NCI-H1092 (cell line): ENCODE measurements around the gene TOP3B.
"Not testable (repeated sequence)": the region's sequence is repeated elsewhere in the genome, so short reads cannot be mapped to it uniquely, and the experiment has no call there.

Source experiments
- DNase-seq: peaks from one replicate; lab custom pipeline; 2025; lab: John Stamatoyannopoulos, UW

The TOP3B gene

GRCh38 chr22:21945453-21946261, 36.9 kb downstream of the TOP3B start:
- DNase-seq, result no peak

DNA sequence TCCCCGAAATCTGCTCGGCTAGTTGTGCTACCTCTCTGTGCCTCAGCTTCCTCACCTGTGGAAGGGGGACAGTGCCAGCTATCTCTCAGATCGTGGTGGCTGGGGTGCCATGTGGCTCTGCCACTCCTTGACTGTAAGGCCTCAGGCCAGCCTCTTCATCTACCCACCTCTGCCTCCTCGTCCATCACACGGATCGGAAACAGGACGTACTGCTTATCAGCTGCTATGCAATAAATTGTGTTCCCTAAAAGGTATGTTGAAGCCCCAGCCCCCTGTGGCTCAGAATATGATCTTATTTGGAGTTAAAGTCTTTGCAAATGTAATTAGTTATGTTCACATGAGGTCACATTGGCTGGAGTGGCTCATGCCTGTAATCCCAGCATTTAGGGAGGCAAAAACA, 37.7 kb downstream of the TOP3B start:
- no peak for DNase-seq

DNA sequence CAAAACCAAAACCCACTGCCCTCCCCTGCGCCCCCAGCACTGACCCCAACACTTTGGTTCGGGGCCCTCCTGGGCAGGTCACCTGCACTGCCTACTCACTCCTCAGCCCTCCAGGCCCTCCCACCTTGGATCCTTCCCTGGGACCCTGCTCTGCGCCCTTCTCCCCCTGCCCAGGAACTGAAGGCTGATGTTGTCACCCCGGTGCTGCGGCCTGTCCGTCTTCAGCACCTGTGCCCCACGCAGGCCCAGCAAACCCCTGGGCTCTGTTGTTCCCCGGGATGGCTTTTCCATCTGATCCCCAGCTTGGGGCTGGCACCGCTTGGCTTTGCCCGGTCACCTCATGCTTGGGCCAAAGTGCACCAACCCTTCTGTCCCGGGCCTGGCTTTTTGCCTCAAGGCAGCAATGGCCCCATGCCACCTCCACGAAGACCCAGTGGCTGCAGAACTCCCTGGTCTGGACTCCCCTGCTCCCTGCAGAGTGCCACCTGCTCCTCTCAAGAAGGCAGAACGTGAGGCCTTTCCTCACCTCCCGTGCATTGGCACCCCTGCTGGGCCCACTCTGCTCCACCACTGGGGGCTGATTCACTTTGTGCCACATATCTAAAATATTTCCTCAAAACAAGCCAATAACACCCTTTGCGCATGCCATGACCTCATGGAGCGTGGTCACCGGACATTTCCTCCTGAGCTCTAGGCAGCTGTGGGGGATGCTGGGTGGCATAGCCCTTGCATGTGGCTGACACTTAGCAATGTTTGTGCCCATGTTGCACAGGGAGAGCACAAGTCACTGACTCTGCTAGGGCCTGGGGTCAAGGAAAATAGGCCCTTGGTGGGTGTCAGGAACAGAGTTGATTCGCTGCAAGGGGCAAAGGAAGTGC, 38.8 kb downstream of the TOP3B start:
- DNase-seq, result no peak

GRCh38 chr22:21942407-21943343, 39.9 kb downstream of the TOP3B start:
- DNase-seq, result no peak

DNA sequence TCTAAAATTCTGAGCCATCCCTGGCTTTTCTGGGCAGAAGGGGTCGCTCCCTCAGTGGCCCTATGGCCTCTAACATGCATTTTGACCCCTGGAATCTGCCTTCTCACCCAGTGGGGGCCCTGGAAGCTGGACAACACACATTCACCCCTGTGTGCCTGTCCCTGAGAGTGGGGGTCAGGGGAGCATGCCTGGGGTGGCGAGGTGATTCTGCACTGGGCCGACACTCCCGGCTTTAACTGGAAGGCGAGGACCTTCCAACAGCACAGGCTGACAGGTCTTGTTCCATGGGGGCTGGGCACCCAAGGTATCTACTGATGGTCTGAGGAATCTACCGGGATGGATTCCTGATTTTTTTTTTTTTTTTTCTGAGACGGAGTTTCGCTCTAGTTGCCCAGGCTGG, 40.7 kb downstream of the TOP3B start:
- no peak for DNase-seq

- no peak for DNase-seq
These were observed 42.1 kb downstream of the TOP3B start for GRCh38 chr22:21940521-21940920.

- DNase-seq, result not testable (repeated sequence)
These were observed 42.7 kb downstream of the TOP3B start for GRCh38 chr22:21939935-21940334.

- DNase-seq, result no peak
These were observed 43.1 kb downstream of the TOP3B start for GRCh38 chr22:21939461-21939913.

- DNase-seq, result no peak
These were observed 43.7 kb downstream of the TOP3B start for GRCh38 chr22:21938906-21939305.

GRCh38 chr22:21938071-21938822, 44.3 kb downstream of the TOP3B start:
- DNase-seq, result peak; percentile 85

GRCh38 chr22:21937821-21938070, 44.8 kb downstream of the TOP3B start:
- no peak for DNase-seq

DNA sequence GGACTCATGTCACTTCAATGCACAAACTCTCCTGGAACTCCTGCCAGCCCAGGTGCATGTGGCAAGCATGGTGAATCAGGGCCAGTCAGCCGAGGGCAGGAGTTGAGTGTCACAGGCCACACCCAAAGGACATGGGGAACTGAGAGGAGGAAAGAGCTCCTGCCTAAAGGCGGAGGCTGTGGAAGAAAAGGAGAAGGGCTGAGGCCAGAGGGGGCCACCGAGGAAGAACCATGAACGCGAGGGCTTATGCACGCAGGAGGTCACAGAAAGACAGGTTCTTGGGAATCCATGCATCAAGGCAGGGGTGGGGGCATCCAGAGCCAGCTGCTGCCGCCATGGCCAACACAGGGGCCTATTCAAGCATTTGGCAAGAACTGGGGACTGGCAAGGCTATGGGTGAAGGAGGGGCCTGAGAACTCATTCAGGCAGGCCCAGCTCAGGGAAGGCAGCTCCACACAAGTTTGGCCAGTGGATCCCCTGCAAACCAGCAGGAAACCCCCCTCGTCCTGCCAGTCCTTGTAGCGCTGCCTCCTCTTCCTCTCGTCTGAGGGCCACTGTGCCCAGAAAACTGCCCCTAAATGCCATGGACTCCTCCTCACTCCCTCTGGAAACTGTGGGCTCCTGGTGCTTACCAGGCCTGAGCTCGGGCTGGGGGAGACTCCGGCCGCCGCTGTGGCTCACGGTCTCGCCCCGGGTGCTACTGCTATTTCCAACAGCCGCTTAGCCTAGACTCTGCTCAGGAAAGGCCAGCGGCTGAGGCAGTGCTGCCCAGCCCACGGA, 45.4 kb downstream of the TOP3B start:
- no peak for DNase-seq

DNA sequence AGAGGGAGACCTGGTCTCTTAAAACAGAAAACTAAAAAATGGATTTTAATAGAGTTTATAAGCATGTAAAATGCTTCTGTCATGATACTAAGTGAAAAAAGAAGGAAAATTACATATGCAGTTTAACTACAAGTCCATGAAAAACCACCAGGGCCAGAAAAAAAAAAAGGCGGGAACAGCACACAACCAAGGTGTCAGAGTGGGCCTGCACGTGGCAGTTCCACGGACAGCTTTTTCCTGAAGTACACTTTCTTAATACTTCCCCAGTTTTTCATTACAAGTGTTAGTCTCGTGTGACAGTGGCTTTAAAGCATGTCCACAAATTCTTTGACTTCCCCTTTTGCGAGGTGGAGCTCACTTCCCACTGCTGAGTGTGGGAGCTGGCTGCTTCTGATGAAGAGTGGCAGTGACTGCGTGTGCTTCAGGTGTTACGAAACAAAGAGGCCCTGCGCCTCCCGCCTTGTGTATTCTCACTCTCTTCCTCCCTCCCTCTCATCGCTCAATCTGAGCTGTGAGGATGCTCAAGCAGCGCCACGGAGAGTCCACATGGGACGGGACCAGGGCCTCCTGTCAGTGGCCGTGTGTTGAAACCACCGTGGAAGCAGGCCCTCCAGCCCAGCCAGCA, 46.3 kb downstream of the TOP3B start:
- DNase-seq, result no peak

DNA sequence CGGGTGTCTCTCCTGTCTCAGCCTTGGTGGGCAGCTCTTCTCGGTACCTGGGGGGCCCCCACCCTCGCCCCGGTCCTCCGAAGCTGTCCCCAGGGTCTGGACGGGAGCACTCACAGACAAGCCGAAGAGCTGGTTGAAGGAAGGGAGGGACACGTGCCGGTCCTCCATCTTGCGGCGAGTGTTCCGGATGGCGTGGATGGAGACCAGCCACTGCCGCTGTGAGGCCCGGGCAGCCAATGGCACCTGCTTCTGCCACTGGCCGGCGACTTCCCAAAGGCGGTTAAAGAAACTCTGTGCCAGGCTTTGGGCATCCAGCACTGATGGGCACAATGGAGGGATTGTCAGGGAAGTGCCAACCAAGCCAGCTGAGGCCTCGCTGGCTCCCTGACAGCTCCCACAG, 48.7 kb downstream of the TOP3B start:
- DNase-seq, result no peak

DNA sequence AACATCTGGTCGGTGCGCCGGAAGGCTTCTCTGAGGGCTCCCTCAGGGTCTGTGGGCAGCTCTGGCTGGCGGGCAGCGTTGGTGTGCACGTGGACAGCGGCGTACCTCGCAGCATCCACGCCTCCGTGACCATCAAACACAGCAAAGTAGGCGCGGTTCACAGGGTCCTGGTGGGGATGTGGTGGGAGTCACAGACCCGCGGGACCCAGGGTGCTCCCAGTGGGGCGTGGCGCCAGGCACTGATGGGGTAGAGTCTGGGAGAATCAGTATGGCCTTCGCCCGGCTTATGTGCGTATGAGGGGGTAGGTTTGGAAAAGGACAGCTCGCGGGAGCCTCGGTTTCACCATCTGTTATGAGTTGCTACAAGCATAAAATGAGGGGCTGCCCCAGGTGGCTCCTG, 49.2 kb downstream of the TOP3B start:
- no peak for DNase-seq

GRCh38 chr22:21932347-21932746, 50.2 kb downstream of the TOP3B start:
- no peak for DNase-seq

- DNase-seq, result no peak
These were observed 51.5 kb downstream of the TOP3B start for GRCh38 chr22:21931056-21931455.

DNA sequence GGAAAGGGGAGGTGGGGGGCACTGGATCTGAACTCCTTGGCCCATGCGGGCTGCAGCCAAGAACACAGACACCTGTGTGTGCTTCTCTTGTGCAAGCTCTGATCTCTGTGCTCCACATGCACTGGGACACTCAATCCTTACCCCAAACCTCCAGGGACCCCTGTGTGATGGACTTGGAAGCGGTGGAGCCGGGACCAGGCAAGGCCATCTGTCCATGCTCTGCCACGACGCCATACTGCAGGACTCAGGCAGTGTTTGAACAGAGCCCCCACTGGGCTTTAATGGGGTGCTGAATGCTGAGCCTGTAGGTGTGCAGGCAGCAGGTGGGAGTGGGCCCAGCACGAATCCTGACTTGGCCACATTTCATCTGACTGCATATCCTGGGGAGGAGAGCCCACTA, 53.3 kb downstream of the TOP3B start:
- DNase-seq, result no peak

- DNase-seq, result no peak
These were observed 54.5 kb downstream of the TOP3B start for GRCh38 chr22:21928048-21928447.

DNA sequence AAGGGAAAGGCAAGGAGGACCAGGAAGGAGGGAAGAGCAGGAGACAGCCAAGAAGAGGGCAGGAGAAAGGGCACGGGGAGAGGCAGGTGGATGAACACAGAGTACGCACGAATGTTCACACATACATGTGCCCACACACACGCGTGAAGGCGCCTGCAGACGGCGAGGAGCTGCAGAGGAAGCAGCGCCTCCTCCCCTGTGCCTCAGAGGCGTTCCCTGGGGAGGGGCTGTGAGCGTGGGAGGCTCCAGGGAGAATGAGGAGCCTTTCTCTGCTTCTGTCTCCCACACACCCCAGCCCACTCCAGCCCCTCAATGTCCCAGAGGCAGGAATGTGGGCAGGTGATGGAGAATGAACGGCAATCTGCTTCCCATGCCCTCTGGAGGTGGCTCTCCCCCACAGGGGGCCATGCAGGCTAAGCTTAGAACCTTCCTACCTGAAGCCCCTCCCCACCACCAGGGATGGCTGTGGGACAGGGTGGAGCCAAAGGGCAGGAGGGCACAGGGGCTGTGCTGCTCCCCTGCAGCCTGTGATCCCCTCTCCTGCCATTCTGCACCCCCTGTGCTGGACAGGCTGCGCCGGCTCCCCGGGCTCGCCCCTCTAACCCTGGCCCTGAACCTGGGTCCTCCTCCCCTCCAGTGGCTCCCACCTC, 55.3 kb downstream of the TOP3B start:
- DNase-seq, result no peak
